Neural cell (in vitro differentiated cells): ENCODE results near the gene IL7R. TPM values are rescaled to one million over a fixed set of nuclear protein-coding genes. Genes with fewer than 3 reads are reported as not detected.

Source experiments
- H2AFZ ChIP-seq: fragments of 200-600, 300-800 bp; sonication (generic), shearing (Covaris generic); 2 replicates; pipeline ENCODE4 v1.6.0; 2014; ENCODE audit warnings: low read depth, mild to moderate bottlenecking, antibody characterized with exemption, low read length, moderate library complexity
- H3F3A ChIP-seq: fragments of 200-600 bp; shearing (Covaris generic); 2 replicates; pipeline ENCODE4 v1.6.1; 2016; ENCODE audit warnings: mild to moderate bottlenecking, moderate library complexity, mixed read lengths, antibody characterized with exemption, low read length; ENCODE audit not compliant: insufficient read depth, poor library complexity, severe bottlenecking
- H3K27ac ChIP-seq: fragments of 200-600, 300-800 bp; sonication (generic), shearing (Covaris generic); 2 replicates; pipeline ENCODE4 v1.5.1; 2014; ENCODE audit warnings: mild to moderate bottlenecking, low read length, moderate library complexity
- H3K27me3 ChIP-seq: fragments of 300-800, 200-600 bp; sonication (generic), shearing (Covaris generic); 2 replicates; pipeline ENCODE4 v1.6.0; 2014; ENCODE audit warnings: mild to moderate bottlenecking, low read depth, low read length, moderate library complexity; ENCODE audit not compliant: insufficient read depth
- H3K36me3 ChIP-seq: fragments of 300-800, 200-600 bp; sonication (generic), shearing (Covaris generic); 2 replicates; pipeline ENCODE4 v1.5.1; 2014; ENCODE audit warnings: mild to moderate bottlenecking, antibody characterized with exemption, low read length, moderate library complexity; ENCODE audit not compliant: insufficient read depth
- H3K4me2 ChIP-seq: fragments of 300-800, 200-600 bp; sonication (generic), shearing (Covaris generic); 2 replicates; pipeline ENCODE4 v1.6.0; 2014; ENCODE audit warnings: mild to moderate bottlenecking, low read length
- H3K4me3 ChIP-seq: fragments of 300-800, 200-600 bp; sonication (generic), shearing (Covaris generic); 2 replicates; pipeline ENCODE4 v1.5.1; 2014; ENCODE audit warnings: mild to moderate bottlenecking, low read length, moderate library complexity
- H3K79me2 ChIP-seq: fragments of 200-600 bp; shearing (Covaris generic); replicated peaks from 2 replicates; pipeline ENCODE4 v1.6.0; 2014; ENCODE audit warnings: mild to moderate bottlenecking, low read length, moderate library complexity; ENCODE audit not compliant: insufficient read depth
- H3K9ac ChIP-seq: fragments of 300-800, 200-600 bp; sonication (generic), shearing (Covaris generic); 2 replicates; pipeline ENCODE4 v1.6.1; 2016; ENCODE audit warnings: mild to moderate bottlenecking, low read length, mixed read lengths
- H3K9me2 ChIP-seq: fragments of 200-600 bp; shearing (Covaris generic); 2 replicates; pipeline ENCODE4 v1.6.1; 2016; ENCODE audit warnings: mild to moderate bottlenecking, low read length, mixed read lengths; ENCODE audit not compliant: insufficient read depth
- H3K9me3 ChIP-seq: fragments of 200-600, 300-800 bp; sonication (generic), shearing (Covaris generic); 2 replicates; pipeline ENCODE4 v1.6.1; 2016; ENCODE audit warnings: mild to moderate bottlenecking, mixed run types, low read length, moderate library complexity, mixed read lengths
- H4K20me1 ChIP-seq: fragments of 200-600 bp; shearing (Covaris generic); 2 replicates; pipeline ENCODE4 v1.6.1; 2016; ENCODE audit warnings: mild to moderate bottlenecking, mixed run types; ENCODE audit not compliant: insufficient read depth
- CTCF ChIP-seq: fragments of 450-650 bp; IDR thresholded peaks from 2 replicates; pipeline ENCODE4 v1.5.1; 2014; ENCODE audit warnings: antibody characterized with exemption, mild to moderate bottlenecking, moderate library complexity; ENCODE audit not compliant: poor library complexity, severe bottlenecking
- EP300 ChIP-seq: fragments of 450-650 bp; conservative IDR thresholded peaks from 2 replicates; pipeline ENCODE4 v1.6.1; 2014; ENCODE audit warnings: antibody characterized with exemption, mild to moderate bottlenecking, moderate library complexity; ENCODE audit not compliant: poor library complexity, severe bottlenecking
- EZH2 ChIP-seq: fragments of 200-600, 300-800 bp; shearing (Covaris generic), sonication (generic); IDR thresholded peaks from 2 replicates; pipeline ENCODE4 v1.6.1; 2014; ENCODE audit warnings: antibody characterized with exemption, low read length, borderline replicate concordance, mild to moderate bottlenecking; ENCODE audit not compliant: insufficient read depth, poor library complexity, severe bottlenecking
- MXI1 ChIP-seq: fragments of 450-650 bp; conservative IDR thresholded peaks from 2 replicates; pipeline ENCODE4 v1.6.1; 2014; ENCODE audit warnings: antibody characterized with exemption, mild to moderate bottlenecking; ENCODE audit not compliant: poor library complexity, severe bottlenecking
- POLR2AphosphoS5 ChIP-seq: IDR thresholded peaks from 2 replicates; pipeline ENCODE4 v1.6.1; 2012
- RAD21 ChIP-seq: fragments of 450-650 bp; conservative IDR thresholded peaks from 2 replicates; pipeline ENCODE4 v1.6.1; 2014; ENCODE audit warnings: antibody characterized with exemption, mild to moderate bottlenecking, moderate library complexity
- REST ChIP-seq: IDR thresholded peaks from 2 replicates; pipeline ENCODE4 v1.6.1; 2012; ENCODE audit warnings: borderline replicate concordance
- SMC3 ChIP-seq: fragments of 450-650 bp; conservative IDR thresholded peaks from 2 replicates; pipeline ENCODE4 v1.6.1; 2014; ENCODE audit warnings: antibody characterized with exemption, mild to moderate bottlenecking, moderate library complexity; ENCODE audit not compliant: poor library complexity
- TAF1 ChIP-seq: IDR thresholded peaks from 2 replicates; pipeline ENCODE4 v1.6.1; 2012; ENCODE audit warnings: low read depth
- polyA plus RNA-seq: library from polyadenylated mRNA; depleted of rRNA; stranded (reverse); fragments of >200 nt; gene quantifications from 2 replicates; pipeline ENCODE4 v1.2.3, GENCODE V29; 2014

The IL7R gene
- polyA plus RNA-seq, 1 donor from 2014 or later: not detected

GRCh38 chr5:35850967-35851680 lies 5.6 kb upstream of the IL7R start:
- Histone ChIP-seq H4K20me1 (no peaks in the 10 kb centered on the region), H3K4me3 (no peak overlapping the region), H2AFZ (no peak overlapping the region), H3F3A (no peaks in the 10 kb centered on the region), H3K4me2 (no peak overlapping the region), H3K9ac (no peak overlapping the region), H3K27ac (no peak overlapping the region), H3K9me3 (peaks cover 2% of the 10 kb centered on the region), H3K79me2 (no peaks in the 10 kb centered on the region), H3K27me3 (no peaks in the 10 kb centered on the region), H3K9me2 (no peaks in the 10 kb centered on the region), H3K36me3 (no peaks in the 10 kb centered on the region)
- TF ChIP-seq SMC3: no peak
- TF ChIP-seq REST: no peak
- TF ChIP-seq POLR2AphosphoS5: no peak
- no peak for TF ChIP-seq EZH2
- no peak for TF ChIP-seq MXI1
- no peak for TF ChIP-seq CTCF
- no peak for TF ChIP-seq TAF1
- no peak for TF ChIP-seq RAD21
- TF ChIP-seq EP300: no peak

- Histone ChIP-seq H4K20me1 (no peaks in the 10 kb centered on the region), H3K4me2 (no peak overlapping the region), H3K9ac (no peak overlapping the region), H2AFZ (no peak overlapping the region), H3K27me3 (no peaks in the 10 kb centered on the region), H3K36me3 (no peaks in the 10 kb centered on the region), H3K9me3 (peaks cover 2% of the 10 kb centered on the region), H3K9me2 (no peaks in the 10 kb centered on the region), H3F3A (no peaks in the 10 kb centered on the region), H3K4me3 (no peak overlapping the region), H3K27ac (no peak overlapping the region), H3K79me2 (no peaks in the 10 kb centered on the region)
- TF ChIP-seq EP300: no peak
Observed at GRCh38 chr5:35852084-35852734, 4.5 kb upstream of the IL7R start.
